HEK293 (cell line): ENCODE results near the gene DCAF15.

Experiments used
- ZNF175 ChIP-seq: fragments of 450-650 bp; formaldehyde crosslinking; IDR thresholded peaks from 2 replicates; pipeline ENCODE4 v1.5.1; 2016; ENCODE audit warnings: missing biosample characterization, missing genetic modification characterization
- ZNF785 ChIP-seq: fragments of 450-650 bp; formaldehyde crosslinking; IDR thresholded peaks from 2 replicates; pipeline ENCODE4 v1.5.1; 2016; ENCODE audit warnings: missing biosample characterization, missing genetic modification characterization
- TF ChIP-seq, protein P1 (sequence below): fragments of 450-650 bp; formaldehyde crosslinking; IDR thresholded peaks from 2 replicates; pipeline ENCODE4 v1.5.1; 2016; ENCODE audit warnings: missing biosample characterization, missing genetic modification characterization

DNA sequence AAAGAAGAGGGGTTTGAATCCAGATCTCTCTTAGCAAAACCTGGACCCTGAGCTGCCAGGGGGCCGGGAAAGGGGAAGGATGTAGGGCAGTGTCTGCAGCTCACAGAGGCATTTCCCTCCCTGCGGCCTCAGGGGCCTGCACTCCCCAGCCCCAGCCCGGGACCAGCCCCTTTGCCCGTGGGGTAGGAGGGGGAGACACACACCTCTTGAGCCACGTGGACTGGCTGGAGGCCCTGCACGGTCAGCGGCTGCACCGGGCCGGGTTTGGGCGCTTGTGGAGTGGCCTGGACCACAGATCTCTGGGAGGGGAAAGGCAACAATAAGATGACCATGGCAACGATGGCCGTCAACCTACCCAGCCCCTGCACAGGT, 26.9 kb downstream of the DCAF15 start:
- TF ChIP-seq, protein P1, sequence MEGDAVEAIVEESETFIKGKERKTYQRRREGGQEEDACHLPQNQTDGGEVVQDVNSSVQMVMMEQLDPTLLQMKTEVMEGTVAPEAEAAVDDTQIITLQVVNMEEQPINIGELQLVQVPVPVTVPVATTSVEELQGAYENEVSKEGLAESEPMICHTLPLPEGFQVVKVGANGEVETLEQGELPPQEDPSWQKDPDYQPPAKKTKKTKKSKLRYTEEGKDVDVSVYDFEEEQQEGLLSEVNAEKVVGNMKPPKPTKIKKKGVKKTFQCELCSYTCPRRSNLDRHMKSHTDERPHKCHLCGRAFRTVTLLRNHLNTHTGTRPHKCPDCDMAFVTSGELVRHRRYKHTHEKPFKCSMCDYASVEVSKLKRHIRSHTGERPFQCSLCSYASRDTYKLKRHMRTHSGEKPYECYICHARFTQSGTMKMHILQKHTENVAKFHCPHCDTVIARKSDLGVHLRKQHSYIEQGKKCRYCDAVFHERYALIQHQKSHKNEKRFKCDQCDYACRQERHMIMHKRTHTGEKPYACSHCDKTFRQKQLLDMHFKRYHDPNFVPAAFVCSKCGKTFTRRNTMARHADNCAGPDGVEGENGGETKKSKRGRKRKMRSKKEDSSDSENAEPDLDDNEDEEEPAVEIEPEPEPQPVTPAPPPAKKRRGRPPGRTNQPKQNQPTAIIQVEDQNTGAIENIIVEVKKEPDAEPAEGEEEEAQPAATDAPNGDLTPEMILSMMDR (tag by site-specific recombination), result no peak
- TF ChIP-seq ZNF175 (tag by site-specific recombination) (no peak), ZNF785 (tag by site-specific recombination) (no peak)
